GM21576 (cell line): ENCODE measurements around the gene CLDN3.
A peak's percentile ranks its signal among the peaks of the same experiment; 100 is the strongest.

Experiments
- ATAC-seq: cut with Tn5 transposase; IDR thresholded peaks from one replicate; pipeline ENCODE4 v1.9.1; 2021; ENCODE audit warnings: mild to moderate bottlenecking, moderate library complexity; ENCODE audit not compliant: unreplicated experiment

CLDN3 gene

GRCh38 chr7:73770860-73771670 is 995 bp upstream of the CLDN3 start:
- no peak for ATAC-seq

- no peak for ATAC-seq
These were observed 529 bp downstream of the CLDN3 start for GRCh38 chr7:73769481-73770001.

DNA sequence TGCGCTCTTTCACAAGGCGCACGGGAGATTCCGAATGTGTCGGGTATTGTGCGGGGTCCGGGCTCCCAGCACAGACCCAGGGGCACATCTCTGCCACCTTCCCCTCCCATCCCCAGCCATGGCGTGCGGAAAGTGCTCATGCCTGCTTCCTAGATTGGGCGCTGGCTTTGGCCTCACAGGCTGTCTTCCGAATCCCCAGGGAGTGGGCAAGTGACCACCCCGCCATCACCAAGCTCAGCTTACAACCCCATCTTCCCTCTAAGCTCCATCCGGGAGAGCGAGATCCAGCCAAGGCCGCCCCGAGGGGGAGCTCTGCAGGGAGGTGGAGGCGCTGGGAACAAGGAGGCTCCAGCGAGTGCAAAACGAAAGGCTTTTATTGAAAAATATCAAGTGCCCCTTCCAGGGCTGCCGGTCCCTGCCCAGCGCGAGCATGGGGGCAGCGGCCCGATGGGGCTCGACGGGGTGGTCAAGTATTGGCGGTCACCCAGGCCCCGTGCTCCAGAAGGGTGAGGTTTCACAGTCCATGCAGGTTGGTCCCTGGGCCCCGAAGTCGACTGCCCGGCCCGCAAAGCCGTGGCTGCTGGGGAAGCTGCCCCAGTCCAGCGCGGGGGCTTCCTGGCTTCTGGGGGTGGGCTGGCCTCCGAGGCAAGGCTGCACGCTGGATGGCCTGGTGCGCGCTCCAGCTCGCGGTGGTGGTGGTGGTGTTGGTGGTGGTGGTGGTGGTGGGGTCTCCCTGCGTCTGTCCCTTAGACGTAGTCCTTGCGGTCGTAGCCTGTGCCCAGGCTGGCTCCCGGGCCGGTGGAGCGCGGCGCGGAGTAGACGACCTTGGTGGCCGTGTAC is 1.2 kb downstream of the CLDN3 start:
- ATAC-seq, result no peak

DNA sequence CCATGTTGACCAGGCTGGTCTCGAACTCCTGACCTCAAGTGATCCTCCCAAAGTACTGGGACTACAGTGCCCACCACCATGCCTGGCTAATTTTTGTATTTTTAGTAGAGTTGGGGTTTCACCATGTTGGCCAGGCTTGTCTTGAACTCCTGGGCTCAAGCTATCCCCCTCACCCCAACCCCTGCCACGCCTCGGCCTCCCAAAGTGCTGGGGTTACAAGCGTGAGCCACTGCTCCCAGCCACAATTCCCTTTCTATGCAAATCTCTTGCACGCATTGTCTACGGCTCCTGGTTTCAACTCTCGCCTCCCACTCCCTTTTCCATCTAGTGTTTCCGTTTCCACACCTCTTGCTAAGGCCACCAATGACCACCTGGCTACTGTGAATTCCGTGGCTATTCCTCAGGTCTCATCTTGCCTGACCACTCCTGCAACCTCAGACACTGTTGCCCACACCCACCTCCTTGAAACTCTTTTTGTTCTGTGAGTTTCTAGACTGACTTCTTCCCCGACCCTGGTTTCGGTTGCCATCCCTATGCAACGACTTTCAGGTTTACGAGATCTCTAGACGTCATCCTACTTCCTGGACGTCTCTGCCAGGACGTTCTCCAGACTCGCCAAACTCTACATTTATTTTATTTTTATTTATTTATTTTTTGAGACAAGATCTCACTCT is 3.4 kb downstream of the CLDN3 start:
- no peak for ATAC-seq

GRCh38 chr7:73762659-73762999 is 7.4 kb downstream of the CLDN3 start:
- no peak for ATAC-seq

DNA sequence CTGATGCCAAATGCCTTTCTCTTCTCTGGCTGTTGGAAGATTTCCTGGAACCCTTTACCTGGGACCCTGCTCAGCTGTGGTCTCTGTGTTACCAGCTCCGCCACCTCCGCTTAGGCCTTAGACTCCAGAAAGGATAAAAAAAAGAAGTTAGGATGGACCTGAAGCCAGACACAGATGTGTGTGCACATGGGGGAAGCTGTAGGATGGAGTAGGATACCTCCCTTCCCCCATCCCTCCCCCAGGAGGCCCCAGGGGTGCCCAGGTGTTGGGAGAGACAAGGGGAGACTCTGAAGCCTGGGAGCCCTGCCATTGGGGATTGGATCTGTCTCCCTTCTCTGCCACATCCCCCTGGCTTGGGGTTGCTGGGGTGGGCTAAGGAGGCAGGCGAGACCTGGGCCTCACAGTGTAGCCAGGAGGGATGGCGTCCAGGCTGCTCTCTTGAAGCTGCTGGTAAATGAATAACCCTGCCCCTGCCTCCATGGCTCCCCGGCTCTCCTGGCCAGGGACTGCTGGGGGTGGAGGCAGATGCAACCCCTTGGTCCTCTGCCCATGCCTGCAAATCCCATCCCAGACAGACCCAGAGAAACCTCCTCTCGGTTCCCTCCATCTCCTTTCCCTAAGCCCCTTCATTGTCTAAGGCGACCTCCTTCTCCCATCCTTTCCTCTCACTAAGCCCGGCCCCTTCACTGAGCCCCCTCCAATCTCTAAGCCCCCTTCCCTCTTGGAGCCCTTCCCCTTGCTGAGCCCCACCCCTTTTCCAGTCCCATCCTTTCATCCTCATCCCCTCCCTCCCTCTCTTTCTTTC is 8.0 kb downstream of the CLDN3 start:
- no peak for ATAC-seq

GRCh38 chr7:73758581-73759138 is 11.4 kb downstream of the CLDN3 start:
- no peak for ATAC-seq

DNA sequence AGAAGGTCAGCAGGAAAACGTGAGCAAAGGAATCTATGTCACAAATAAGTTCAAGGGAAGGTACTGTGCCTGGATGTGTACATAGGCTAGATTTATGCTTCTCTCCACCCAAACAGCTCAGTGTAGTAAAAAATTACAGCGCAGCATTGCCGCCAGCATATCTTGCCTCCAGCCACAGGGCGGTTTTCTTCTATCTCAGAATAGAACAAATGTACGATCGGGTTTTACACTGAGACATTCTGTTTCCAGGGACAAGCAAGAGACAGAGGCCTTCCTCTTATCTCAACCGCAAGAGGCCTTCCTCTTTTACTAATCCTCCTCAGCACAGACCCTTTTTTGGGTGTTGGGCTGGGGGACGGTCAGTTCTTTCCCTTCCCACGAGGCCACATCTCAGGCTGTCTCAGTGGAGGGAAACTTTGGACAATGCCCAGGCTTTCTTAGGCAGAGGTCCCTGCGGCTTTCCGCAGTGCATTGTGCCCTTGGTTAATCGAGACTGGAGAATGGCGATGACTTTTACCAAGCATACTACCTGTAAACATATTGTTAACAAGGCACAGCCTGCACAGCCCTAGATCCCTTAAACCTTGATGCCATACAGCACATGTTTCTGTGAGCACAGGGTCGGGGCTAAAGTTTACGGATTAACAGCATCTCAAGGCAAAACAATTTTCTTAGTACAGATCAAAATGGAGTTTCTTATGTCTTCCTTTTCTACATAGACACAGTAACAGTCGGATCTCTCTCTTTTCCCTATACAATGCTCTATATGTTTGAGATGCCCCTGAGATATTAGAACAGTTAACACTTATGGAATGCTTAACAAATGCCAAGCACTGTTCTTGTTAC is 19.9 kb downstream of the CLDN3 start:
- ATAC-seq, result no peak

- ATAC-seq, result no peak
These were observed 23.7 kb downstream of the CLDN3 start for GRCh38 chr7:73746378-73746777.

- ATAC-seq, result no peak
These were observed 27.1 kb downstream of the CLDN3 start for GRCh38 chr7:73742753-73743641.

DNA sequence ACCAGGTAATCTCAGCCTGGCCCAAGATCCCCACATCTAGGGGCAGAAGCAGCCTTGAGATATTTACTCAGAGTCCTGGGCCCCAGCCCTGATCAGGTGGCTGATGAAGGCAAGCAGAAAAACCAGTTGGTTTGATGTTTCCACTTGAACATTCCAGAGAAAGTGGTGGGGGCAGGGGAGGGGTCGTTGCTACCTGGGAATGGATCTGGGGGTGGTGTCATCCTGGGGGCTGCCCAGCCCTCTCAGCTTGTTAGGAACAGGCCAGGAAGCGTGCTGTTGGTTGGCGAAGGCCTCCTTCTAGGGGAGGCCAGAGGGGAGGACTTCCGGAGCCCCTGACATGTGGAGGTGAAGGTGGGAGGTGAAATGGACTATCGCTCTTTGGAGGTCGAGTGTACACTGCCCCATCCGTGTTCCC is 27.7 kb downstream of the CLDN3 start:
- no peak for ATAC-seq

- ATAC-seq, result no peak
These were observed 28.5 kb downstream of the CLDN3 start for GRCh38 chr7:73741600-73741999.

- ATAC-seq, result no peak
These were observed 29.3 kb downstream of the CLDN3 start for GRCh38 chr7:73740771-73741170.

DNA sequence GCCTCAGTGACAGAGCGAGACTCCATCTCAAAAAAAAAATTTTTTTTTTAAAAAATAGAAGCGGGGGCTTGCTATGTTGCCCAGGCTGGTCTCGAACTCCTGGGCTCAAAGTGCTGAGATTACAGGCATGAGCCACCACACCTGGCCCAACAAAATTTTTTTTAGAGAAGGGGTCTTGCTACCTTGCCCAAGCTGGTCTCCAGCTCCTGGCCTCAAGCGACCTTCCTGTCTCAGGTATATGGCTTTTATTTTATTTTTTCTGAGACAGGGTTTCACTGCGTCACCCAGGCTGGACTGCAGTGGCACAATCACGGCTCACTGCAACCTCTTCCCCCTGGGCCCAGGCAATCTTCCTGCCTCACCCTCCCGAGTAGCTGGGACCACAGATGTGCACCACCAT is 29.9 kb downstream of the CLDN3 start:
- ATAC-seq, result no peak

DNA sequence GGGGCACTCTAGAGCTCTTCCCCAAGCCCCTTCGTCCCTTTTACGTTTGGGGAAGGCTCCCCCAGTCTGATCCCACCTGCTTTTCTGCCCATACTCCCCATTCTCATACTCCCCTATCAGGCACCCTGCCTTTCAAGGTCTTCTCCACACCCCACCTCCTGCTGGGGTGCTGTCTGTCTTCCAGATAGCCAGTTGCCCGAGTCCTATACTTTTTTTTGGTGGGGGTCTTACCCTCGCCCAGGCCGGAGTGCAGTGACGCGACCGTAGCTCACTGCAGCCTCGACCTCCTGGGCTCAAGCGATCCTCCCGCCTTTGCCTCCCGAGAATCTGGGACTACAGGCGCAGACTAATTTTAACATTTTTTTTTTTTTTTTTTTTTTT is 30.7 kb downstream of the CLDN3 start:
- ATAC-seq, result peak; percentile 7

GRCh38 chr7:73738612-73739386 is 31.3 kb downstream of the CLDN3 start, which contains the start of gene ABHD11:
ABHD11 (minus strand) TSS chr7:73738802; CDS start chr7:73738770, 32 bp downstream.
- peak; percentile 86 for ATAC-seq

- ATAC-seq, result no peak
These were observed 31.9 kb downstream of the CLDN3 start for GRCh38 chr7:73738220-73738611.
